RWPE2 (cell line): Measurements from ENCODE around the gene URB2.

ENCODE experiments used
- ATAC-seq: fragments of 200-7000 bp; cut with Tn5 transposase; 3 replicates; pipeline ENCODE4 v1.9.1; 2021; ENCODE audit warnings: low read depth
- DNase-seq: peaks from one replicate; pipeline ENCODE4 v3.0.0-alpha.2; 2020; ENCODE audit warnings: low spot score
- H3K27ac ChIP-seq: fragments of 450-650 bp; 2 replicates; pipeline ENCODE4 v1.5.1; 2017; ENCODE audit warnings: mild to moderate bottlenecking; ENCODE audit not compliant: poor library complexity, severe bottlenecking
- H3K27me3 ChIP-seq: fragments of 250-450 bp; sonication (Bioruptor Pico); 2 replicates; pipeline ENCODE4 v1.5.1; 2021; ENCODE audit warnings: mild to moderate bottlenecking, moderate library complexity; ENCODE audit not compliant: insufficient read depth, poor library complexity, severe bottlenecking
- H3K36me3 ChIP-seq: fragments of 250-450 bp; sonication (Bioruptor Pico); 2 replicates; pipeline ENCODE4 v1.5.1; 2020; ENCODE audit warnings: low read depth, mild to moderate bottlenecking, moderate library complexity
- H3K4me1 ChIP-seq: fragments of 250-450 bp; sonication (Bioruptor Pico); 2 replicates; pipeline ENCODE4 v1.5.1; 2021; ENCODE audit warnings: mild to moderate bottlenecking, moderate library complexity; ENCODE audit not compliant: insufficient read depth, poor library complexity, severe bottlenecking
- H3K4me3 ChIP-seq: fragments of 250-450 bp; sonication (Bioruptor Pico); 2 replicates; pipeline ENCODE4 v1.5.1; 2021; ENCODE audit warnings: mild to moderate bottlenecking, moderate library complexity; ENCODE audit not compliant: severe bottlenecking
- H3K9me3 ChIP-seq: fragments of 250-450 bp; sonication (Bioruptor Pico); 2 replicates; pipeline ENCODE4 v1.5.1; 2021; ENCODE audit warnings: mild to moderate bottlenecking, moderate library complexity; ENCODE audit not compliant: severe bottlenecking
- CTCF ChIP-seq: fragments of 450-650 bp; IDR thresholded peaks from one replicate; pipeline ENCODE4 v1.5.1; 2017; ENCODE audit warnings: mild to moderate bottlenecking, moderate library complexity; ENCODE audit not compliant: poor library complexity, severe bottlenecking

URB2 gene

GRCh38 chr1:229651546-229651945, 25.5 kb downstream of the URB2 start:
- TF ChIP-seq CTCF, result no peak
- peaks cover 13% of the 10 kb centered on the region for H3K36me3 ChIP-seq
- ATAC-seq (no peak), DNase-seq (no peak)
- H3K4me1 ChIP-seq, result no peaks in the 10 kb centered on the region
- no peaks in the 10 kb centered on the region for H3K9me3 ChIP-seq
- no peak overlapping the region for H3K4me3 ChIP-seq
- no peaks in the 10 kb centered on the region for H3K27me3 ChIP-seq
- no peak overlapping the region for H3K27ac ChIP-seq

GRCh38 chr1:229653420-229653819, 27.4 kb downstream of the URB2 start:
- Histone ChIP-seq H3K4me1 (no peaks in the 10 kb centered on the region), H3K27ac (no peak overlapping the region), H3K4me3 (no peak overlapping the region), H3K36me3 (peaks cover 8% of the 10 kb centered on the region), H3K9me3 (no peaks in the 10 kb centered on the region), H3K27me3 (no peaks in the 10 kb centered on the region)
- TF ChIP-seq CTCF, result no peak
- DNase-seq (no peak), ATAC-seq (no peak)

- Histone ChIP-seq H3K9me3 (no peaks in the 10 kb centered on the region), H3K27me3 (no peaks in the 10 kb centered on the region), H3K36me3 (peaks cover 4% of the 10 kb centered on the region; the same call in 1 of the 2 replicates), H3K4me3 (no peak overlapping the region), H3K27ac (no peak overlapping the region), H3K4me1 (no peaks in the 10 kb centered on the region)
- no peak for TF ChIP-seq CTCF
- ATAC-seq (no peak), DNase-seq (no peak)
Measured at GRCh38 chr1:229655781-229656180, 29.7 kb downstream of the URB2 start.

- TF ChIP-seq CTCF, result no peak
- Histone ChIP-seq H3K4me1 (no peaks in the 10 kb centered on the region), H3K27me3 (no peaks in the 10 kb centered on the region), H3K4me3 (no peak overlapping the region), H3K9me3 (no peaks in the 10 kb centered on the region), H3K27ac (no peak overlapping the region), H3K36me3 (no peaks in the 10 kb centered on the region; the same call in 1 of the 2 replicates)
- no peak for DNase-seq
- no peak for ATAC-seq
Measured at GRCh38 chr1:229657993-229658755, 32.1 kb downstream of the URB2 start.
